AG04450 (cell line): ENCODE measurements around the gene DOHH. TPM values are rescaled to one million over a fixed set of nuclear protein-coding genes. Genes with fewer than 3 reads are reported as not detected.

ENCODE experiments used
- CTCF ChIA-PET: fragments of 300-600, 350-600 bp; formaldehyde crosslinking; extraction: SDS; loops from one replicate; lab custom pipeline; 2022; ENCODE audit warnings: antibody characterized with exemption, inconsistent platforms; lab: Charles Lee
- POLR2A ChIA-PET: fragments of 350-600 bp; formaldehyde crosslinking; extraction: SDS; loops from one replicate; lab custom pipeline; 2021; ENCODE audit warnings: antibody characterized with exemption, inconsistent platforms; lab: Yijun Ruan, JAX
- DNase-seq: peaks from one replicate; pipeline ENCODE4 v3.0.0-alpha.2; 2011; ENCODE audit warnings: low read depth, low spot score
- H3K27ac ChIP-seq: one replicate; pipeline ENCODE4 v1.5.1; 2012; ENCODE audit warnings: low read depth, low read length, control low read depth
- H3K27me3 ChIP-seq: one replicate; pipeline ENCODE4 v1.6.0; 2012; ENCODE audit warnings: low read length; ENCODE audit not compliant: control insufficient read depth, insufficient read depth
- H3K4me3 ChIP-seq: 2 replicates; pipeline ENCODE4 v1.5.1; 2011; ENCODE audit warnings: mild to moderate bottlenecking, low read depth, low read length, control low read depth
- H3K9me3 ChIP-seq: 2 replicates; pipeline ENCODE4 v1.5.1; 2012; ENCODE audit warnings: low read length; ENCODE audit not compliant: control insufficient read depth, insufficient read depth
- polyA plus RNA-seq: library from polyadenylated mRNA; depleted of rRNA; stranded (reverse); fragments of >200 nt; gene quantifications from 2 replicates; pipeline ENCODE4 v1.2.3, GENCODE V29; 2011
- TF ChIP-seq, protein P1 (sequence below): IDR thresholded peaks from 2 replicates; pipeline ENCODE4 v1.5.1; 2011; ENCODE audit warnings: low read depth, low read length, control low read depth, inconsistent platforms

The DOHH gene
- polyA plus RNA-seq, 1 experiment: 3.4 TPM

GRCh38 chr19:3477951-3478350, 22.5 kb downstream of the DOHH start:
- Histone ChIP-seq H3K9me3 (peaks cover 5% of the 10 kb centered on the region; the same call in 1 of the 2 replicates), H3K4me3 (no peak overlapping the region), H3K27me3 (peaks cover 26% of the 10 kb centered on the region), H3K27ac (no peak overlapping the region)
- ChIA-PET POLR2A (no interaction called here), CTCF (interaction anchor here (2.2 kb wide), 1 partner anchor 173 kb away, joined by 8 read pairs; no protein-coding TSS in a partner anchor)
- TF ChIP-seq, protein P1, sequence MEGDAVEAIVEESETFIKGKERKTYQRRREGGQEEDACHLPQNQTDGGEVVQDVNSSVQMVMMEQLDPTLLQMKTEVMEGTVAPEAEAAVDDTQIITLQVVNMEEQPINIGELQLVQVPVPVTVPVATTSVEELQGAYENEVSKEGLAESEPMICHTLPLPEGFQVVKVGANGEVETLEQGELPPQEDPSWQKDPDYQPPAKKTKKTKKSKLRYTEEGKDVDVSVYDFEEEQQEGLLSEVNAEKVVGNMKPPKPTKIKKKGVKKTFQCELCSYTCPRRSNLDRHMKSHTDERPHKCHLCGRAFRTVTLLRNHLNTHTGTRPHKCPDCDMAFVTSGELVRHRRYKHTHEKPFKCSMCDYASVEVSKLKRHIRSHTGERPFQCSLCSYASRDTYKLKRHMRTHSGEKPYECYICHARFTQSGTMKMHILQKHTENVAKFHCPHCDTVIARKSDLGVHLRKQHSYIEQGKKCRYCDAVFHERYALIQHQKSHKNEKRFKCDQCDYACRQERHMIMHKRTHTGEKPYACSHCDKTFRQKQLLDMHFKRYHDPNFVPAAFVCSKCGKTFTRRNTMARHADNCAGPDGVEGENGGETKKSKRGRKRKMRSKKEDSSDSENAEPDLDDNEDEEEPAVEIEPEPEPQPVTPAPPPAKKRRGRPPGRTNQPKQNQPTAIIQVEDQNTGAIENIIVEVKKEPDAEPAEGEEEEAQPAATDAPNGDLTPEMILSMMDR: no peak
- no peak for DNase-seq

GRCh38 chr19:3477506-3477905, 23.0 kb downstream of the DOHH start:
- Histone ChIP-seq H3K4me3 (no peak overlapping the region), H3K27ac (no peak overlapping the region), H3K9me3 (peaks cover 5% of the 10 kb centered on the region; the same call in 1 of the 2 replicates), H3K27me3 (peaks cover 26% of the 10 kb centered on the region)
- DNase-seq: no peak
- TF ChIP-seq, protein P1: no peak
- POLR2A ChIA-PET: no interaction called here
- CTCF ChIA-PET: interaction anchor here (2.2 kb wide), 1 partner anchor 173 kb away, joined by 8 read pairs; no protein-coding TSS in a partner anchor

DNA sequence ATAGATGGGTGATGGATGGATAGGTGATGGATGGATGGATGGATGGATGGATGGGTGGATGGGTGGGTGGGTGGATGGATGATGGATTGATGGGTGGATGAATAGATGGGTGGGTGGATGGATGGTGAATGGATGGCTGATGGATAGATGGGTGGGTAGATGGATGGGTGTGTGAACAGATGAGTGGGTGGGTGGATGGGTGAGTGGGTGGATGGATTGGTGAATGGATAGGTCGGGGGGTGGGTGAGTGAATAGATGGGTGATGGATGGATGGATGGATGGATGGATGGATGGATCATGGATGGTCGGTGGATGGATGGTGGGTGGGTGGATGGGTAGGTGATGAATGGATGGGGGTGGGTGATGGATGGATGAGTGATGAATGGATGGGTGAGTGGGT, 23.6 kb downstream of the DOHH start:
- CTCF ChIA-PET: interaction anchor here (2.2 kb wide), 1 partner anchor 172 kb away, joined by 8 read pairs; no protein-coding TSS in a partner anchor

GRCh38 chr19:3475449-3475848, 25.0 kb downstream of the DOHH start:
- H3K9me3 ChIP-seq: peaks cover 5% of the 10 kb centered on the region; the same call in 1 of the 2 replicates
- POLR2A ChIA-PET: no interaction called here
- DNase-seq: no peak
- CTCF ChIA-PET: no interaction called here
- no peak overlapping the region for H3K4me3 ChIP-seq
- H3K27me3 ChIP-seq: peaks cover 9% of the 10 kb centered on the region
- TF ChIP-seq, protein P1: no peak
- H3K27ac ChIP-seq: no peak overlapping the region

More for the DNA sequence above, 23.6 kb downstream of the DOHH start:
- peaks cover 22% of the 10 kb centered on the region for H3K27me3 ChIP-seq
- no peak overlapping the region for H3K4me3 ChIP-seq
- TF ChIP-seq, protein P1: no peak
- DNase-seq: no peak
- peaks cover 5% of the 10 kb centered on the region; the same call in 1 of the 2 replicates for H3K9me3 ChIP-seq
- POLR2A ChIA-PET: interaction anchor here (0.6 kb wide), 1 partner anchor 132 kb away, joined by 3 read pairs; no protein-coding TSS in a partner anchor
- H3K27ac ChIP-seq: no peak overlapping the region

GRCh38 chr19:3474614-3475013, 25.9 kb downstream of the DOHH start:
- H3K9me3 ChIP-seq: peaks cover under 1% of the 10 kb centered on the region; the same call in 1 of the 2 replicates
- peaks cover 8% of the 10 kb centered on the region for H3K27me3 ChIP-seq
- CTCF ChIA-PET: interaction anchor here (0.6 to 2.0 kb wide), 3 partner anchors 11 to 144 kb away, joined by 3 to 16 read pairs (median 5); no protein-coding TSS in a partner anchor
- TF ChIP-seq, protein P1: no peak
- POLR2A ChIA-PET: no interaction called here
- H3K27ac ChIP-seq: no peak overlapping the region
- H3K4me3 ChIP-seq: no peak overlapping the region
- DNase-seq: no peak
